Fibroblast of villous mesenchyme (primary cell): Measurements from ENCODE around the gene ZNF618. TPM values are rescaled to one million over a fixed set of nuclear protein-coding genes. Genes with fewer than 3 reads are reported as not detected.

Experiments used
- DNase-seq: peaks from one replicate; pipeline ENCODE4 v3.0.0-alpha.2; 2010; ENCODE audit warnings: low read depth
- H3K4me3 ChIP-seq: 2 replicates; pipeline ENCODE4 v1.5.1; 2011; ENCODE audit warnings: low read depth, mild to moderate bottlenecking, low read length
- total RNA-seq: library from RNA; depleted of rRNA; stranded (reverse); fragments of >200 nt; gene quantifications from 2 replicates; pipeline ENCODE4 v1.2.3, GENCODE V29; 2012
- TF ChIP-seq, protein P1 (sequence below): IDR thresholded peaks from 2 replicates; pipeline ENCODE4 v1.5.1; 2012; ENCODE audit warnings: low read depth, mild to moderate bottlenecking, low read length; ENCODE audit not compliant: insufficient read depth

The ZNF618 gene
- total RNA-seq, 1 donor: 12.5 TPM

DNA sequence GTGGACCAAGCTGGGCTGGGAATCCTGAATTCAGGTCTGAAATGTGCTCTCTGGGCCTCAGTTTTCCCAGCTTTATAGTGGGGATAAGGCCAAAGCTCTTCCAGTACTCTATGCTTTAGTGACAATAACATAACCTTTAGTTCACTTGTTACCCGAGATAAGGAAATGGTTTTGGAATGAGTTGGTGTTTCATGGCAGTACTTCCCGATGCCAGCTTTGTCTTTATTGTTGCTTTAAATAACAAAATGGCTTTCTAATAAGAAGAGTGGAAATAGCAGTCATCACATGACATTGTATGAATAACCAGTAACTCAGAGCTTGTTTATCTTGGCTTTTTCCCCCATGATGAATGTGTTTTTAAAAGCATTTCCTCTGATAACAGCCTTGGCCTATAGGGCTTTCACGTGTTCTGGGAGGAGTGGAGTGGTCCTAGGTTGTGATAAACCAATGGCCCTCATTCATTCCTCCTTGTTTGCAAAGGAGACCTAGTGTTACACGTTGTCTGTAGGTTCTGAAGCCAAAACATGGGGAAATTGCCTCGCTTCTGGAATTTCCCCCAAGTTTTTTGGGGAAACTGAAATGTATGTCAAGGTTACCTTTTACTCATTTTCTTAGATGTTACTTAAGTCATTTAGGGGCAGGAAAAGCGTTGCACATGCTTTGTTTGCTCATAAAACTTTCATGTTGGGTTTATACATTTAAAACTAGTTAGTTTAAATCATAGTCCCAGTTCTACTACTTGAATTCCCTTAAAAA, 53.7 kb downstream of the ZNF618 start:
- no peak overlapping the region for H3K4me3 ChIP-seq
- DNase-seq: peak; percentile 56
- TF ChIP-seq, protein P1, sequence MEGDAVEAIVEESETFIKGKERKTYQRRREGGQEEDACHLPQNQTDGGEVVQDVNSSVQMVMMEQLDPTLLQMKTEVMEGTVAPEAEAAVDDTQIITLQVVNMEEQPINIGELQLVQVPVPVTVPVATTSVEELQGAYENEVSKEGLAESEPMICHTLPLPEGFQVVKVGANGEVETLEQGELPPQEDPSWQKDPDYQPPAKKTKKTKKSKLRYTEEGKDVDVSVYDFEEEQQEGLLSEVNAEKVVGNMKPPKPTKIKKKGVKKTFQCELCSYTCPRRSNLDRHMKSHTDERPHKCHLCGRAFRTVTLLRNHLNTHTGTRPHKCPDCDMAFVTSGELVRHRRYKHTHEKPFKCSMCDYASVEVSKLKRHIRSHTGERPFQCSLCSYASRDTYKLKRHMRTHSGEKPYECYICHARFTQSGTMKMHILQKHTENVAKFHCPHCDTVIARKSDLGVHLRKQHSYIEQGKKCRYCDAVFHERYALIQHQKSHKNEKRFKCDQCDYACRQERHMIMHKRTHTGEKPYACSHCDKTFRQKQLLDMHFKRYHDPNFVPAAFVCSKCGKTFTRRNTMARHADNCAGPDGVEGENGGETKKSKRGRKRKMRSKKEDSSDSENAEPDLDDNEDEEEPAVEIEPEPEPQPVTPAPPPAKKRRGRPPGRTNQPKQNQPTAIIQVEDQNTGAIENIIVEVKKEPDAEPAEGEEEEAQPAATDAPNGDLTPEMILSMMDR: no peak

DNA sequence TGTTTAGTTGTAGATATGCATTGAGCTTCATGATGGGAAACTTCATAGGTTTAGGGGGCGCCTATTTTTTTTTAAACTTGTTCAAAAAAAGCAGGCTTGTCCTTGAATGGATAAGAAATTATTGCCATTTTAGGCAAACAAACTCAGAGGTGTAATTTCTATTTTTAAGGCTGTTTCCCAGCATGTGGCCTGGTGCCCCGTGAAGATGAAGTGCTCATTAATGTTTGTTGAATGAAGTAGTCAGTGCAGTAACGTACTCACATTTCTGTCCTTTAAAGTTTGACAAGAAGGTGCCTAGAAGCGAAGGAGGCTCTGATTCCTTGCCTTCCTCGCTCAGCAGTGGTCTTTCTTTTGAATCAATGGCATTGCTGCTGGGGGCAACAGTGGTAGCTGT, 54.3 kb downstream of the ZNF618 start:
- TF ChIP-seq, protein P1: no peak
- no peak for DNase-seq
- H3K4me3 ChIP-seq: no peak overlapping the region

DNA sequence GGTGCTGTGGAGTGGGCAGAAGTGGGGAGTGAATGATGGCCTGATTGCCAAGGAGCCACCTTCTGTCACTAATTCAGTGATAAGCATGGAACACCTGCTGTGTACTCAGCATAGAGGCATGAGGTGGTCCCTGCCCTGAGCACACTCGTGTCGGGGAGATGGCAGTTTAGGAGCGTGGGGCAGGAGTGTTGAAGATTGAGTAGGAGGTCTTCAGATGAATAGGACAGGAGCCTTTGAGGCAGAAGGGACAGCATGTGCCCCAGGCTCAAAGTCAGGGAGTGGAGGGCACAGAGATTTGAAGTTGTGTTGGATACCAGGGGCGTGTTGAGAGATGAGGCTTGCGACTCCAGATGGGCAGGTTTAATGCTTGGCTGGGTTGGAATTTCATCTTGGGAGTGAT, 55.0 kb downstream of the ZNF618 start:
- no peak overlapping the region for H3K4me3 ChIP-seq
- DNase-seq: no peak

DNA sequence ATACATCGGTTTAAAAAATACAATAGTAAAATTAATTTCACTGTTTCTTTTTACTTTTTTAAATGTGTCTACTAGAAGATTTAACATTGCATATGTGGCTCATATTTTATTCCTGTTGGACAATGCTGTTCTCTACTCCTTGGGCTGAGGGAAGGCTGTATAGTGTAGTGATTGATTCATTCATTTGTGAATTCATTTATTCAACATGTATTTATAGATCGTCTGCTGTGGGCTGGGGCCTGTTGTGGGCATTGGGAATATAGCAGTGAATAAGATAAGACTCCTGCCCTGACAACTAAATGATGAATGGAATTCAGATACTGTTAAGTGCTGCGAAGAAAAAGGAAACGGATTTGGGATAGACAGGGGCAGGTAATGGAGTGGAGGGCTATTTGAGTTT, 55.7 kb downstream of the ZNF618 start:
- H3K4me3 ChIP-seq: no peak overlapping the region
- TF ChIP-seq, protein P1: no peak

More for the DNA sequence above, 55.0 kb downstream of the ZNF618 start:
- TF ChIP-seq, protein P1: no peak

DNA sequence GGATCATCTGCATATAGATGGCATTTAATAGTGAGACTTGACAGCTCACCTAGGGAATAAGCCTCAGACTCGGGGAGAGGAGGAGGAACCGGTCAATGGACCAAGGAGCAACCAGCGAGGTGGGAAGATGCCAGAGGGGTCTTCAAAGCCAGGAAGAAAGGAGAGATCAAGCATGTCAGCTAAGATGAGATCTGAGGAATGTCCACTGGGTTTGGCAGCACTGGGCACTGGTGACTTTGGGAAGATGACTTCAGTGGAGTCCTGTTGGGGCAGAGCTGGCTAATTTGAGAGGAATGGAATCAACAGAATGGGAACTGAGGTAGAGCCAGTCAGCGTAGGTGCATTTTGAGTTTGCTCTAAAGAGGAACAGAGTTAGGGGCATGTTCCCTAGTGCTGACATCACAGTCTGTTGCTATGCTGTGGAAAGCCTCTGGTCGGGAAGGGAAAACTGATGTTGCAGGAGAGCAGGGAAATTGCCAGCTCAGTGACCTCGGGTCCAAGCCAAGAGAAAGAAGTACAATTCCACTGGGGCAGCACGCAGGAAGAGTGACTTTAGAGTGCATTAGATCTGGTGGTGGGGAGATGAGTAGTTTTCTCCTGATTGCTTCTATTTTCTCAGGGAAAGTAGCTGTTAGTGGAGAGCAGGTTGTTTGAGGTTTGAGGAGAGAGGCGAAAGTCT, 56.9 kb downstream of the ZNF618 start:
- TF ChIP-seq, protein P1: no peak
- H3K4me3 ChIP-seq: no peak overlapping the region
- no peak for DNase-seq

More for the DNA sequence above, 55.7 kb downstream of the ZNF618 start:
- no peak for DNase-seq

DNA sequence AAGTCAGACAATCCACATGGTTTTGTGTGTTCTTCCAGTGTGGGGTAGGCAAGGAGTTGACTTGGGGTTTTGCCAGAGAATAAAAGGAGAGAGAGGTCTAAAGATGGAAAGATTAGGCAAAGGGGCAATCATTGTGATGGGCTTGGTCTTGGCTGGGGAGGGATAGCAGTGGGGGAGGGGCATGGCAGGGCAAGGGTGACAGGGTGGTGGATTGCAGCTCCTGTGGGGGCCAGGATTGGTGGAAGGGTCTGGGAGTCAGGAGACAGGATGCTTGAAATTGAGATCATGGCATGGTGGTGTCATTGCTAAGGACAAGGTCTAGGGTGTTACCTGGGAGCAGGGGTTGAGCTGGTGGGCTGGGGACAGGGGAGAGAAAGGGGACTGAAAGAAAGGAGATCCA, 57.6 kb downstream of the ZNF618 start:
- TF ChIP-seq, protein P1: no peak
- no peak overlapping the region for H3K4me3 ChIP-seq
- no peak for DNase-seq
